HG03066 (cell line): ENCODE measurements around the gene PLBD1.

ENCODE experiments used
- ATAC-seq: cut with Tn5 transposase; IDR thresholded peaks from one replicate; pipeline ENCODE4 v1.9.1; 2021; ENCODE audit warnings: low read depth; ENCODE audit not compliant: unreplicated experiment

The PLBD1 gene

GRCh38 chr12:14510574-14510973, 57.1 kb downstream of the PLBD1 start:
- ATAC-seq, result no peak

- no peak for ATAC-seq
These were observed 61.8 kb downstream of the PLBD1 start for GRCh38 chr12:14505626-14506596.

DNA sequence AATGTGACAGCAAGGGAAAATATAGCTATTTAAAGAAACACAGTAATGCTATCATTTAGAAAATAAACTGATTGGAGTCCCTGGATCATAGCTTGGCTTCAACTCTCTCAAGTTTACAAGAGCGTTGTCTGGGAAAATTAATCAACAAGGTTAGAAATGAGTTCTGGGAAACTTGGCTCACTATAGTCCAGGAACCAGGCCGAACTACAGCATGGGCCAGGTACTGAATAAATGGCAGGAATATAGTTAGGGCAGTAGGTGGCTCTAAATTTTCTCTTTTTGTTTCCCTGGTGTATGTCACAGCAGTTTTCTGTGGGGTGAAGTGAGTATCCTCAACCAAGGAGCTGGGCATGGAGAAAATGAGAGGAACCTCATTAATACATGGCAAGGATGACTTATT, 72.4 kb downstream of the PLBD1 start:
- ATAC-seq, result no peak

- ATAC-seq, result no peak
These were observed 84.8 kb downstream of the PLBD1 start for GRCh38 chr12:14482886-14483285.

GRCh38 chr12:14482361-14482760, 85.3 kb downstream of the PLBD1 start:
- ATAC-seq, result no peak

GRCh38 chr12:14481201-14481600, 86.5 kb downstream of the PLBD1 start:
- no peak for ATAC-seq

GRCh38 chr12:14479004-14479403, 88.7 kb downstream of the PLBD1 start:
- ATAC-seq, result no peak

DNA sequence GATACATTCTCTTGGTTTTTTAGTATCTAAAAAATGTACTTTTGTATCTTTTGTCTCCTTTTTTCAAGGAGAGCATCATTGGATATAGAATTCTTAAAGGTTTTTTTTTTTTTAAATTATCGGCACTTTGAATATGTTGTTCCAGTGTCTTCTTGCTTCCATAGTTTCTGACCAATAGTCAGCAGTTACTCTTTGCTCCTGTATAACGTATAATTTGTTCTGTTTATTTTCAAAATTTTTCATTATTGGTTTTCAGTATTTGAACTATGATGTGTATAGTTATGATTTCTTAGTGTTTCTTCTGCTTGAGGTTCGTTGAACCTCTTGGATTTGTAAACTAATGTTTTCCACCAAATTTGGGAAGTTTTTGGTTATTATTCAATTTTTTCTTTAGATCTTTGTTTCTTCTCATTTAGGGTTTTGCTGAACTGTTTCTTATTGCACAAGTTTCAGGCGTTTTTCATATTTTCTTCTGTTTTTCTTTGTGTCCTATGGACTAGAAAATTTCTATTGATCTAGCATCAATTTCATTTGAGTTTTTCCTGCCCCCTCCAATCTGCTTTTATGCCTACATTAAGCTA, 93.9 kb downstream of the PLBD1 start:
- no peak for ATAC-seq

GRCh38 chr12:14471497-14471896, 96.2 kb downstream of the PLBD1 start:
- ATAC-seq, result no peak

GRCh38 chr12:14460212-14460841, 107.4 kb downstream of the PLBD1 start:
- no peak for ATAC-seq

DNA sequence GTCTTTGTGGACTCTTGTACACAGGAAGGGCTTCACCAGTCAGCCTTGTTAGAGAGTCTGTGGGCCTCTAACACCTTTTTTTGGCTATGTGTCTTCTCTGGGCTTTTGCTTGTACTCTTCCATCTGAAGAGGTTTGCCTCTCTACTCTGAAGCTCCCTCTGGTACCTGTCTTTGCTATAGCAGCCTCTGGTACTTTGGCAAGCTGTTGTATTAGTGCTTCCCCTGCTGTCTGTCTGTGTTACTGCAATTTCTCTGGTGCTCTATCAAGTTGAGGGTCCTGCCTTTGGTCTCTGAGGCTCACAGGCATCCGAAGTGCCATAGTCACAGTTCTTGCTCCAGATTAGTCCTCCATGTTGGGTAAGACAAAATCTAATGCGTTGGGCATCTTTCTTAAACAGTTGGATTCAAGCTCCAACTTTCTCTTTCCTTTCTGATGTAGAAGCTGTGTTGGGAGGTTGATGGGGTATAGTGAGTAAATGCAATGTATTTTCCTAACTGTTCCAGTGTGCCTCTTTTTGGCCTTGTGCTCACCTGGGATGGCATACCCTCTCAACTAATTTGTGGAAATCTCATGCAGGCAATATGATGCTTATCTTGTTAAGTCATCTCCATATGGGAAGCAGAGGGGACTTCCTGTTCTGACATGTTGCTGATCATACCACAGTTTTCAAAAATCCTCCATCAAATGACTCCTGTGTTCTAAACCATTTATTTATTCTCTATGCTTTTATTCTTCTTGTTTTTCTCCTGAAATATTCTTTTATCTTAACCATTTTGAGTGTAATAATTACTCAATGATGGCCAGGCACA, 113.4 kb downstream of the PLBD1 start:
- no peak for ATAC-seq
